Measurements from ENCODE around the gene HAO1. TPM values are rescaled to one million over a fixed set of nuclear protein-coding genes. Genes with fewer than 3 reads are reported as not detected.

Gene HAO1
- total RNA-seq, 1 donor from 2014 or later: not detected

DNA sequence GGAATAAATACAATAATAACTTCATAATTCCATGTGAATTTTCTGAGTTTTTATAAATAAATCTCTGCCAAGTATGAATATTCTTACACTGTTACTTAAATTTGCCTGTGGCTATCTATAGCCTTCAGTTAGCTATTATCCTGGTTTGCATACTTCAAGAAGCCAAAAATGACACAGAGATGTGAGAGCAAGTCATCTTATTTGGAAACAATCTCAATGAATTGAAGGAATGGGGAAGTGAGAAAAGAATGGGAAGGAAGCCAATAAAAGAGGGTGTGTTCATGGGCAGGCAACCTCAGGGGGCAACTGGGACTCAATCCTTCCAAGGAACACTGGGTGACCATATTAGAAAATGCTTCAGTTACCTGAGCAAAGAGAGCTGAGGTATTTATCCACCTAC, 9.9 kb downstream of the HAO1 start:
- intact Hi-C loops (cut with micrococcal nuclease): no loop called here

DNA sequence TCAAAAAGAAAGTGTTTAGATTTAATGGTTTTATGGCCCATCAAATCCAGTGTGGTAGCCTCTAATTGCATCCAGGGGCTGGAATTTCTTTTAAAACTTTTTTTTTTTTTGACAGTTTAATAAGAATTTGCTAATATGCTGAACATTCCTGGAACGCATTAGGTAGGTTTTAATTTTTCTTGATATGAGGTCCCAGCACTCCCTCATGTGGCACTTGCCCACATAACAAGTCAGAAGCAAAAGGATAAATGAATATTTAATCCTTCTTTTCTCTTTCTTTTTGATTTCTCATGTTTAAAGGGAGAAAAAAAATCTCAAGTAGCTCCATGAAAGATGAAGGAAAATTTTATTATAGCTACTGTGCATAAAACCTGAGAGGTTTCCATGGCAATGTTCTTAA, 13.5 kb downstream of the HAO1 start:
- intact Hi-C loops (cut with micrococcal nuclease): loop anchor here (5.0 kb wide), 1 partner anchor 1159 kb away; the partner anchor contains the start of gene BMP2

GRCh38 chr20:7926323-7926722, 13.9 kb downstream of the HAO1 start:
- intact Hi-C loops (cut with micrococcal nuclease): loop anchor here (5.0 kb wide), 1 partner anchor 1159 kb away; the partner anchor contains the start of gene BMP2

DNA sequence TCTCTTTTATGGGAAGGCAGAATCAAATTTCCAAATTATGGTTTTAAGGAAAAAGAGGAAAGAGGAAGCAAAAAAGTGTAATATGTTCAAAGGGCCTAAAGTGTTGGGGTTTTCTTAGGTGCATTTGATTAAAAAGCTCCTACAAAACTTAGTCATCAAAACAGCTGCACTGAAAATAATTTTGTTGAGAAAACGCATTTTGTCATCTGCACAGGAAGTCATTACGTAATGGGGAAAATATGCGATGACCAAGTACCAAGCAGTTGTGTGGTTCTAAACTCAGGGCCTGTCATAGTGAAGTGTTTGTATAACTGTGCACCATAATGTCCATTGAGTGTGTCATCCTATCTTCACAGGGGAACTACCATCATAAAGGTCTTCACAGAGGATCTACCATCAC, 15.6 kb downstream of the HAO1 start:
- intact Hi-C loops (cut with micrococcal nuclease): loop anchor here (5.0 kb wide), 1 partner anchor 1157 kb away; the partner anchor contains the start of gene BMP2

- intact Hi-C loops (cut with micrococcal nuclease): no loop called here
Observed at GRCh38 chr20:7916648-7917047, 23.6 kb downstream of the HAO1 start.

DNA sequence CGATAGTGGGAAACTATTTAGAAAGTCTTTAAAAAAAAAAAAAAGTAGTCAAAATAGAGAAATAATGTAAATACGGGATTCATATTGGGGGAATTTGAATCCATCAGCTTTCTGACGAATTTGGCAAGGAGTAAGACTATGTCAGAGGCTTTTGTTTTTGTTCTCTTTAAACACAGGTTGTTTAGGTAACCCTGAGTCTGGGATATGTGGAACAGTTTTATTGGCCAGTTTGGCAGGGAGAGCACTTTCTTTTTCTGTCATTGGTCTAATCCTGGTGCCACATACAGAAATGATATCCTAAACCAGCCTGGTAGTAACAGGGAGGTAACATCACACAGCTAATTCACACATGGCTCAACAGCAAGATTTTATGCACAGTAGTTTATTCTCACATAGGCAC, 27.7 kb downstream of the HAO1 start:
- intact Hi-C loops (cut with micrococcal nuclease): no loop called here

- intact Hi-C loops (cut with micrococcal nuclease): no loop called here
Observed at GRCh38 chr20:7911586-7912330, 28.5 kb downstream of the HAO1 start.

DNA sequence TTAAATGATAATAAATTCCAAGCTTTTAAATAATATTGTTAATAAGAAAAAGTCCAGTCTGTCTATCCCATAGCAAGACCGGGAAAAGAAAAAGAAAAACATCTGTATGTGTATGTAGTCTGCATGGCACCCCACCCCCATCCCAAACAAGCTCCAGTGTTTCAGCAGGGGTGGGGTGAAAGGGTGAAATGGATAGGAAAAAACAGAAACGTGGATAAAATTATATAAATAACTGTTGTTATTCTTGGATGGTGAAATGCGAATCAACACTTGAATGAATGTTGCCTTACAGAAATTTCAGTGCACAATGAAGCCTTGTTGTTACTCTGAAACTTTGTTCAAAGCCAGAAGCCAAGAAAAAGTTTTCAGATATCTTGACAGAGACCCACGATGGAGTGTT, 31.4 kb downstream of the HAO1 start:
- intact Hi-C loops (cut with micrococcal nuclease): no loop called here

DNA sequence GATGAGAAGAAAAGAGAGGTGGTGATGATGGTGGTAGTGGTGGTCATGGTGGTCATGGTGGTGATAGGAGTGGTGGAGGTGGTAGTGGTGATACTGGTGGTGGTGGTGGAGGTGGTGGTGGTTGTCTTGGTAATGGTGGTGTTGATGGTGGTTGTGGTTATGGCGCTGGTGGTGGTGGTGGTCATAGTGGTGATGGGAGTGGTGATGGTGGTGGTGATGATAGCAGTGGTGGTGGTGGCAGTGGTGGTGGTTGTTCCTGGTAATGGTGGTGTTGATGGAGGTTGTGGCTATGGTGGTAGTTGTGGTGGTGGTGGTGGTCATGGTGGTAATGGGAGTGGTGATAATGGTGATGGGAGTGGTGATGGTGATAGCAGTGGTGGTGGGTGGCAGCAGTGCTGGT, 36.8 kb downstream of the HAO1 start:
- intact Hi-C loops (cut with micrococcal nuclease): no loop called here

DNA sequence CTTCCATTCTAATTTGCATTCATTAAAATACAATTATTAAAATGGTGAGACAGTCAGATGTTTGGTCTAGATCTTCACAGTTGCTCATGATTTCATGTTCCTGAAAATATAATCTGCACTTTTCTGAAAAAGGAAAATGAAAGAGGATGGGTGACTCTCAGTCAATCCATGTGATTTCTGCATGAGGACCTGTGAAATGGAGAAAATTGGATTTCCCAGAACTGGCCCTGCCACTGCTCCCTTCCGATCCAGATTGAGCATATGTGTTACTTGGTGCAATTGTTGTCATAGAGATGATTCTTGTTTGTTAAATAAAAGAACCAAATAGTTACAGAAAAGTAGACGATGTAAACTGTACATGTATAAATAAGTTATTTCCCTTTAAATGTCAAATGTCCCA, 37.4 kb downstream of the HAO1 start:
- intact Hi-C loops (cut with micrococcal nuclease): no loop called here

DNA sequence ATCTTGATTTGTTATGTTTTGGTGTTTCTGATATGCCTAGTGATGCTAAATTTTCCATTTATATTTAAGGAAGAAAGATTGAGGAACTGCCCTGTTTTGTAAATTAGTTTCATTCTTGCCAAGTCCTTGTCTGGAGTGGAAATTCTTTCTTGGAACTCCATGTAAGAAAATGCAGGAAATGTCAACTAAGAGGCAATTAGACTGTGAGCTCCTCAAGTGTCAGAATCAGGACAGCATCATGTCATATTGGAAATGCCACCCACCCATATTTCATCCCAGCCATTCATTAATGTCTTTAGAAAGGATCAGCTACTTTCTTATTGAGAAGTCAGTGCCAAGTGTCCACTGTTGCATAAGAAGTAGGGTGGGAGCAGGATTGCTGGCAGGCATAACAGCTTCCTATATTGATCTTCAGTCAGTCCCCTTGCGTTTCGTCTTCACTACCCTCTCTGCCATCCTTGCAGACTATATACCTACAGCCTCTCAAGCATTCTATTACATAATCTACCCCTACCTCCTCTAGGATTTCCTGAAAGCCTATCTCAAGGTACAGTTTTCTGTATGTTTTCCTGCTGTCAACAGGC, 42.4 kb downstream of the HAO1 start:
- intact Hi-C loops (cut with micrococcal nuclease): no loop called here

GRCh38 chr20:7893014-7893730, 47.1 kb downstream of the HAO1 start:
- intact Hi-C loops (cut with micrococcal nuclease): no loop called here

DNA sequence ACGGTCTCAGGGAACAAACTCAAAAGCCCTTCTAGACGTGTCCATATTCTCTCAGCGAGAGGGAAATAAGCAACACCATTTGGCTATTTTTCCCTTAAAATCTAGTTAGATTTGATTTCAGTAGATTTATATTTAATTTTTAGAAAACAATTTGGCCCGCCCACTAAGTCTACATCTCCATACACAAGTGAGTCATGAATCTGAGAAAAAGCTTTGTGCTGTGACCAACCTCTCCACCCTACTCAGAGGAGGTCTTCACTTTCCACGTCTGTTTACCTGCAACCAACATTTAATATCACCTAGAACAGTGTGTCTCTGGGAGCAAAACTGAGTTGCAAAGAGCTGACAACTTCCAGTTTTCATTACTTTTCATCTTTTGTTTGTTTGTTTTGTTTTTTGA, 48.6 kb downstream of the HAO1 start:
- intact Hi-C loops (cut with micrococcal nuclease): no loop called here

DNA sequence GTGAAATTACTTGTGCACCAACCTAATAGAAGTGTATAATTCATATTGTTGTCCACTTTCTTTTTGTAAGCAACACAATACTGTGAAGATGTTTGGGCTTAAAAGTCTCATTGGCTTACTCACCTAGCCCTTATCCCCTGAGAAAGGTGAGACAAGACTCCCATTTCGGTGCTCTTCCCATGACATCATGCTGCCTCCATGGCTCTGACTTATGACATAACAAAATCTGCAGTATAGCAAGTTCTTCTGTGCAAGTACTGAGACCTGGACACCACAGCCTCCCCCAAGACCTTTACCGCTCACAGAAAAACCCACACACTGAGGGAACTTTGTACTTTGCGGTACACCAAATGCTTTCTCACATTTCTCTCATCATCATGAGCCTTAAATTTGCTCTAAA, 50.5 kb downstream of the HAO1 start:
- intact Hi-C loops (cut with micrococcal nuclease): no loop called here

DNA sequence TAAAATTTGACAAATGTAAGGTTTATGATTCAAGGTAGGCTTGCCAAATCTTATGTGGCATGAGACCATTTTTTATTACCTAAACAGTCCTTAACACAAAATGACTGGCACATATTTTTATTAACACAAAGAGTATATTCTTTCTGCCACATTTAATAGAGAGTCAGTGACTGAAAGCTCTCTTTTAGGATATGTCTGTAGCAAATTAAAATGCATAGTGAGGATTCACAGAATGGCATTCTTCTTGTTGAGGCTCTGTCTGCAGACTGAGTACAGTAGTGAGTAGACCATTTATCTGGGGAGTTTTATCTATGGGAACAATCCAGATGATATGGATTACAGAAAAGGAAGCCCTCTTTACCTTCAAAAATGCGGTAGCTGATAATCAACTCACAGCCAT, 56.5 kb downstream of the HAO1 start:
- intact Hi-C loops (cut with micrococcal nuclease): no loop called here

DNA sequence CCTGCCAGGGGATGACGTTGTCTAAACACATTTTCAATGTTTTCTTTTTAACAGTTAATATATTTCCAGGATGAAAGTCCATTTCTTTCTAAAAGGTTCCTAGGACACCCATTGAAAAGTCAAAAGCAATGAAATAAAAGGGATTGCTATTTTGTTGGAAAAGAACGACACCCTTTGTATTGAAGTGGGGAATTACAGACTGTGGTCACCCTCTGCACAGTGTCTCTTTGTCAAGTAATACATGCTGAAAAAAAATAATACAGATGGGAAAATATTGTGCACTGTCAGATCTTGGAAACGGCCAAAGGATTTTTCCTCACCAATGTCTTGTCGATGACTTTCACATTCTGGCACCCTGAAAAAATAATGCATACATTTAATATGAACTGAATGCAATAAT, 56.9 kb downstream of the HAO1 start:
- intact Hi-C loops (cut with micrococcal nuclease): no loop called here

DNA sequence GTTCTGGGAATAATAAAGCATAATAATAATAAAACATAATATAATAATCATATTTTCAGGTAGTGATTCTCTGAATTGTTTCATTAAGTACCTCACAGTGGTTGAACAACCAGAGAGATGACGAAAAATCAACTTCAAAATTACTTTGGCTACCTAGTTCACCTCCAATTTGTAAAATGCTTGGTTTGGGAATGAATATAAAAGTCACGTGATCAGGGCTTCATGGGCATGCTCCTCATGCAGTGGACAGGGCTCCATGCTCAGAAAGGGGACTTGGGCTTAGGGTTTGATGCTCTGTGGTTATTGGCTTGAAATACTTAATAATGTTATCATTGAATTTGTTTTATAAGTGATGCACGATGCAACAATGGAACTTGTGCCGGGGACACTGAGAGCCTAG, 58.2 kb downstream of the HAO1 start:
- intact Hi-C loops (cut with micrococcal nuclease): no loop called here

- intact Hi-C loops (cut with micrococcal nuclease): no loop called here
Observed at GRCh38 chr20:7881551-7881950, 58.7 kb downstream of the HAO1 start.

GRCh38 chr20:7879883-7880282, 60.4 kb downstream of the HAO1 start:
- intact Hi-C loops (cut with micrococcal nuclease): no loop called here

DNA sequence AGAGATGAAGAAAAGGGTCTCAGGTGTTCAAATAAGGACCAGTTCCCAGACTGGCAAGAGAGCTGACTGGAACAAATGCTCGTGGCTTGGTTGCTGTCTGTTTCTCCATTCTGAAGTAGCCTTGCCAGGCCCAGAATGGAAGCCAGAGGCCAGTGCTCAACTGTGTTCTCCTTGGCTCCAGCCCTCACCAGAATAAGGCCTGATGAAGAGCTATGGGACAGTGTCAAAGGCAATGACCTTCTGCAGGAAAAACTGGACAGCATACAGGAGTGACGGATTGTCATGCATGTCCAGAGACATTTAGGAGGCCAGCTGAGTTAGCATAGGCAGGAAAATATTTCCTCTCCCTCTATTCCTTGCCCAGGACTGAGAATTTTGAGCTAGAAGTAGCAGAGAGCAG, 72.2 kb downstream of the HAO1 start:
- intact Hi-C loops (cut with micrococcal nuclease): no loop called here

DNA sequence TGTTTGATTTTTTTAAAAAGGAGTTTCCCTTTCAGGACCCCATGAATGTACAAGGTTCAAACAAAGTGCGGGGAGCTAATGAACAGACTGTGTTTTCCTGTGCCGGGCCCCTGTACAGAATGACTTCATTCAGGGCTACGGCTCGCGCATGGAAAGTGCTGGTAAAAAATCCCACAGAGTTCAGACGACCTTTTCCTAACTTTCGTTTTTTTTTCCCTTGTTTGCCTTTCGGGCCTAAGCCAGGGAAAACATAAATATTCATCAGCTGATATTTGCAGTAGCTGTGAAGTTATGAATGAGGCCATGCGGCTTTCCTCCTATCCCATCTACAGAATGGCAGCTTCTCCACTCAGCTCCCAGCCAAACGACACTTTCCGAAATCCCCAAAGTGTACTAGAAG, 74.0 kb downstream of the HAO1 start:
- intact Hi-C loops (cut with micrococcal nuclease): no loop called here

DNA sequence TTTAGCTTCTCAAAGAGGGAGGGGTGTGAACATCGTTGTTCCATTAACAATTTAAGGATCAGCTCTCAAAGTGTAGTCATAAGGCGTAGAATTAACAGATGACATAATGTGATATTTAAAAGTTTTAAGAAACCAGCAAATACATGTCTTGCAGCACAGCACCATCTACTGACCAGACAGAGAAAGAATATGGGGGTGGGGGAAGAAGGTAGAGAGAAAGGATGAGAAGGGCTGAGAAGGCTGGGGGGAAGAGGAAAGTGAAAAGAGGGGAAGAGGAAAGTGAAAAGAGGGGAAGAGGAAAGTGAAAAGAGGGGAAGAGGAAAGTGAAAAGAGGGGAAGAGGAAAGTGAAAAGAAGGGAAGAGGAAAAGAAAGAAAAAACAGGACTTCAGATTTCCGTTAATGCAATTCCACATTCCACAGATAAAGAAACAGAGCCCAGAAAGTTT, 80.9 kb downstream of the HAO1 start:
- intact Hi-C loops (cut with micrococcal nuclease): loop anchor here (1.0 to 5.0 kb wide), 3 partner anchors 1030 to 1717 kb away; partner anchors contain the start of gene BMP2
